ENCODE results near the gene SERP2. TPM values are rescaled to one million over a fixed set of nuclear protein-coding genes. Genes with fewer than 3 reads are reported as not detected.
A peak's percentile ranks its signal among the peaks of the same experiment; 100 is the strongest.

SERP2 gene
- total RNA-seq, 1 donor from 2014 or later, result 22.3 TPM

GRCh38 chr13:44435142-44435918 lies 61.7 kb downstream of the SERP2 start:
- Mint-ChIP-seq H3K36me3 (ENCODE audit: unreplicated experiment) (no peaks in the 10 kb centered on the region), H3K4me1 (ENCODE audit: low read depth, unreplicated experiment) (peaks cover 48% of the 10 kb centered on the region), H3K4me3 (ENCODE audit: unreplicated experiment) (peak overlapping the region; percentile 97)

GRCh38 chr13:44435919-44436510 lies 62.4 kb downstream of the SERP2 start:
- H3K27ac Mint-ChIP-seq (ENCODE audit: unreplicated experiment), result peak overlapping the region; percentile 99
- no peaks in the 10 kb centered on the region for H3K36me3 Mint-ChIP-seq (ENCODE audit: unreplicated experiment)
- no peak for DNase-seq
- peak overlapping the region; percentile 97 for H3K4me3 Mint-ChIP-seq (ENCODE audit: unreplicated experiment)
- peaks cover 12% of the 10 kb centered on the region for H3K9me3 Mint-ChIP-seq (ENCODE audit: unreplicated experiment)
- H3K27me3 Mint-ChIP-seq (ENCODE audit: unreplicated experiment), result peaks cover 11% of the 10 kb centered on the region
- peaks cover 52% of the 10 kb centered on the region for H3K4me1 Mint-ChIP-seq (ENCODE audit: low read depth, unreplicated experiment)
- TF ChIP-seq CTCF (IDR thresholded peaks at IDR 0.05; ENCODE audit: partially characterized antibody, unreplicated experiment), result no peak

More at GRCh38 chr13:44435142-44435918, 61.7 kb downstream of the SERP2 start:
- TF ChIP-seq CTCF (IDR thresholded peaks at IDR 0.05; ENCODE audit: partially characterized antibody, unreplicated experiment), result no peak
- Mint-ChIP-seq H3K27ac (ENCODE audit: unreplicated experiment) (peak overlapping the region; percentile 99), H3K9me3 (ENCODE audit: unreplicated experiment) (peaks cover 12% of the 10 kb centered on the region), H3K27me3 (ENCODE audit: unreplicated experiment) (peaks cover 9% of the 10 kb centered on the region)
- peak; percentile 98 for DNase-seq

GRCh38 chr13:44436589-44437337 lies 63.1 kb downstream of the SERP2 start:
- Mint-ChIP-seq H3K4me3 (ENCODE audit: unreplicated experiment) (peak overlapping the region; percentile 97), H3K36me3 (ENCODE audit: unreplicated experiment) (no peaks in the 10 kb centered on the region), H3K27ac (ENCODE audit: unreplicated experiment) (peak overlapping the region; percentile 99), H3K27me3 (ENCODE audit: unreplicated experiment) (peaks cover 11% of the 10 kb centered on the region), H3K4me1 (ENCODE audit: low read depth, unreplicated experiment) (peaks cover 48% of the 10 kb centered on the region), H3K9me3 (ENCODE audit: unreplicated experiment) (peaks cover 12% of the 10 kb centered on the region)
- TF ChIP-seq CTCF (IDR thresholded peaks at IDR 0.05; ENCODE audit: partially characterized antibody, unreplicated experiment), result no peak
- DNase-seq, result peak; percentile 96

- Mint-ChIP-seq H3K4me3 (ENCODE audit: unreplicated experiment) (peak overlapping the region; percentile 83), H3K36me3 (ENCODE audit: unreplicated experiment) (no peaks in the 10 kb centered on the region), H3K27ac (ENCODE audit: unreplicated experiment) (peak overlapping the region; percentile 71), H3K27me3 (ENCODE audit: unreplicated experiment) (peaks cover 11% of the 10 kb centered on the region), H3K9me3 (ENCODE audit: unreplicated experiment) (peaks cover 12% of the 10 kb centered on the region), H3K4me1 (ENCODE audit: low read depth, unreplicated experiment) (peaks cover 45% of the 10 kb centered on the region)
- no peak for DNase-seq
- TF ChIP-seq CTCF (IDR thresholded peaks at IDR 0.05; ENCODE audit: partially characterized antibody, unreplicated experiment), result peak; percentile 74
Observed at GRCh38 chr13:44437356-44438233, 64.0 kb downstream of the SERP2 start.
